Common myeloid progenitor, CD34-positive (primary cell): ENCODE results near the gene NYAP1. TPM values are rescaled to one million over a fixed set of nuclear protein-coding genes. Genes with fewer than 3 reads are reported as not detected.

Experiments
- CTCF ChIA-PET: fragments of 350-600 bp; sonication (Branson Sonifier 250); formaldehyde crosslinking; loops from one replicate; lab custom pipeline; 2021; ENCODE audit warnings: antibody characterized with exemption; lab: Charles Lee
- POLR2A ChIA-PET: fragments of 350-600 bp; sonication (Branson Sonifier 250); formaldehyde crosslinking; loops from one replicate; lab custom pipeline; 2021; ENCODE audit warnings: antibody characterized with exemption; lab: Charles Lee
- DNase-seq, 3 donors: peaks; one replicate each; pipeline versions ENCODE4 v3.0.0 to v3.0.0-alpha.2; 2013
- H3K27ac ChIP-seq, 2 experiments: 1 replicate in 1 of 2; 2 replicates in 1 of 2; pipeline ENCODE4 v1.7.0; 2013; ENCODE audit warnings: inconsistent platforms in 2 of 2, low read length in 2 of 2, mild to moderate bottlenecking in 2 of 2, low read depth in 1 of 2, moderate library complexity in 1 of 2; ENCODE audit not compliant: severe bottlenecking in 2 of 2, insufficient read depth in 1 of 2, poor library complexity in 1 of 2
- H3K27me3 ChIP-seq, 5 experiments: replicated peaks in 2 of 5; 1 replicate in 3 of 5; 2 replicates in 2 of 5; pipeline versions ENCODE4 v1.6.1 to v1.7.0; 2013; ENCODE audit warnings: low read length in 4 of 5, mild to moderate bottlenecking in 2 of 5, moderate library complexity in 2 of 5, inconsistent platforms in 1 of 5; ENCODE audit not compliant: insufficient read depth in 5 of 5, control insufficient read depth in 4 of 5
- H3K36me3 ChIP-seq, 4 experiments: 1 replicate in 2 of 4; 2 replicates in 2 of 4; pipeline versions ENCODE4 v1.6.1 to v1.7.0; 2013; ENCODE audit warnings: low read length in 3 of 4, control low read depth in 1 of 4, mild to moderate bottlenecking in 1 of 4; ENCODE audit not compliant: control insufficient read depth in 4 of 4, insufficient read depth in 4 of 4
- H3K4me1 ChIP-seq, 4 experiments: 1 replicate in 3 of 4; 2 replicates in 1 of 4; pipeline versions ENCODE4 v1.6.1 to v1.7.1; 2013; ENCODE audit warnings: low read length in 3 of 4, mild to moderate bottlenecking in 3 of 4, control low read depth in 1 of 4, inconsistent platforms in 1 of 4, moderate library complexity in 1 of 4; ENCODE audit not compliant: control insufficient read depth in 4 of 4, insufficient read depth in 4 of 4; ENCODE audit errors: control extremely low read depth in 1 of 4
- H3K4me3 ChIP-seq, 7 experiments: 1 replicate in 4 of 7; 2 replicates in 3 of 7; pipeline versions ENCODE4 v1.5.1 to v1.7.0; 2013; ENCODE audit warnings: mild to moderate bottlenecking in 7 of 7, low read length in 6 of 7, moderate library complexity in 6 of 7, inconsistent platforms in 2 of 7, low read depth in 2 of 7, control low read depth in 1 of 7; ENCODE audit not compliant: insufficient read depth in 4 of 7, control insufficient read depth in 1 of 7; ENCODE audit errors: extremely low read depth in 1 of 7
- H3K9me3 ChIP-seq, 5 experiments: 1 replicate in 4 of 5; 2 replicates in 1 of 5; pipeline versions ENCODE4 v1.6.1 to v1.7.1; 2013; ENCODE audit warnings: low read length in 4 of 5, mild to moderate bottlenecking in 2 of 5, inconsistent platforms in 1 of 5, low read depth in 1 of 5, moderate library complexity in 1 of 5; ENCODE audit not compliant: control insufficient read depth in 4 of 5, insufficient read depth in 2 of 5; ENCODE audit errors: control extremely low read depth in 1 of 5
- WGBS: methylation state at CpG from one replicate; pipeline ENCODE4 v1.1.5; 2013; ENCODE audit not compliant: insufficient coverage; 5-methylcytosine and 5-hydroxymethylcytosine counted together
- polyA plus RNA-seq: library from polyadenylated mRNA; unstranded; fragments of 120-200 nt; gene quantifications from one replicate; pipeline ENCODE4 v1.2.1, GENCODE V29; 2013

The NYAP1 gene
- polyA plus RNA-seq: 0.36 TPM

DNA sequence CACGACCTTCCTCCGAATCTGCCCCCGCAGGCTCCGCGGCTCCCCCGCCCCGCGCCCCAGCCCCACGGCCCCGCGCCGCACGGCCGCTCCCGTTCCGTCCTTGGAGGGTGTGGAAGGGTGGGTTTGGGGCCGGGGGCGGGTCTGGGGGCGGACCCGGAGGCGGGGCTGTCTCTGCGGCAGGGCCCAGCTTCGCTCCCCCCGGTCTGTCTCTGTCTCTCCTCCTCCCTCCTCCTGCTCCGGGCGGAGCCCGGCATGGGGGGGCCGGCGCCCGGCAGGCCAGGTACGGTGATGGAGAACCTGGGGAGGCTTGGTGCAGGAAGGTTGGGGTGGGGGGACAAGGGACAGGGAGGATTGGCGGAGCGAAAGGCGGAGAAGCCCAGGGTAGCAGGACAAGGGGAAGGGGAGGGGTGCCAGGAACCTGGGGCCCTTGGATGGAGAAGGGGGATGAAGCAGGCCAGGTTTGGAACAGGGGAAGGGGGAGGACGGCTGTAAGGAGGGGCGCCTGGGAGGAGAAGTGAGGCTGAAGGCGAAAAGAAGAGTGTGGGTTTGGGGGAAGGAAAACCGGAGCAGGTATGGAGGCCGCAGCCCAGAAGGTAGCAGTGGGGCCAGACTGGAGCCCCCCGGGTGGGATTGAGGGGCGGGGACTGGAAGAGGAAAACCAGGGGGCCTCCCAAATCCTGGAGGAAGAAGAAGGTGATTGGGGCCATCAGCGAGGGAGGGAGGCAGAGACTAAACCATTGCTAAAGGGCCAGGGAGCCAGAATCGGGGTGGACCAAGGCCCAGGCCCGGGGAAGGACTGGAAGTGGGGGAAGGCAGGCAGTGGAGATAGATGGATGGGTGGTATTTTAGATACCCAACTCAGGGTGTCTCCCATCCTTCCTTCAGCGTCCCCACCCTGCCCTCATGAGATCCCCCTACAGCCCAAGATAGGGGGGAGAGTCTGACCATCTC lies at the start of gene NYAP1:
Gene NYAP1 (plus strand): TSS at position 206 of the 951 bp plus-strand sequence. CDS start 1,385 bp downstream, outside the sequence.
- H3K27ac ChIP-seq: peak within 1 kb of the TSS in 1 of 2 experiments; percentile 5
- no peaks in the 10 kb centered on the region for H3K36me3 ChIP-seq
- no peaks in the 10 kb centered on the region for H3K9me3 ChIP-seq
- peaks cover 0 to 18% (median 15%) of the 10 kb centered on the region in 4 experiments for H3K4me1 ChIP-seq
- peak in 2 of 3 donors; percentile 42 to 64 for DNase-seq
- no peaks in the 10 kb centered on the region for H3K27me3 ChIP-seq
- ChIA-PET POLR2A (no interaction called here), CTCF (interaction anchor here (1.2 to 10.5 kb wide), 3 partner anchors 15 to 75 kb away, joined by 5 to 142 read pairs (median 12); partner anchors contain the start of gene SPACDR)
- 57% methylated on average over 12 of the region's 45 CpGs for WGBS
- peak within 1 kb of the TSS; percentile 18 to 76 (median 63) for H3K4me3 ChIP-seq

DNA sequence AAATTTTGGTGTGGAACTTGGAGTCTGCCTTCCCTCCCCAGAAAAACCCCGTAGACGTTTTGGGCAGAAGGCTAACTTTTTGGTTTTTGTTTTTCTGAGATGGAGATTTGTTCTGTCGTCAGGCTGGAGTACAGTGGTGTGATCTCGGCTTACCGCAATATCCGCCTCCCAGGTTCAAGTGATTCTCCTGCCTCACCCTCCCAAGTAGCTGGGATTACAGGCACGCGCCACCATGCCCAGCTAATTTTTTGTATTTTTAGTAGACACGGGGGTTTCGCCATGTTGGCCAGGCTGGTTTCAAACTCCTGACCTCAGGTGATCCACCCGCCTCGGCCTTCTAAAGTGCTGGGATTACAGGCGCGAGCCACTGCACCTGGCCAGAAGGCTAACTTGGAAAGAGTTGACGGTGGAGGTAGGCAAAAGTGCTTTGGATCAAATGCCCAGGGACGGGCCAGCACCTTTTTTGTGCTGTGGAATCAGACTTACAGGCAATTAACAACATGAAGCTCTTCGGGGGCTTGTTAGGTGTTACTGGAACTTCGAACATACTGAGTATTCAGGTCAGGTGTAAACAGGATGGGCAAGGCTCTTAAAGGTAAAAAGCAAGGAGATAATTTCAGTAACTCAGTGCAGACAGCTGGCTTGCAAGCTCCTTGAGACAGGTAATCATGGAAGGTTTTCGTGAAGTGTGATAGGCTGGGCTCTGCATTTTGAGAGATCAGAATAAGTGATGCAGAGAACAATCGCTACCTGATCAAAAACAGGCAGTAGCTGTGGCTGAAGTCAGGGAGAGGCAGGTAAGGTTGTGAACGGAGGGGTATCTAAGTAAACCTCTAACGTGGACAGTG lies 49.2 kb upstream of the NYAP1 start:
- 93% methylated on average over 16 of the region's 22 CpGs for WGBS
- H3K4me1 ChIP-seq: peaks cover 9 to 53% (median 45%) of the 10 kb centered on the region in 4 experiments

DNA sequence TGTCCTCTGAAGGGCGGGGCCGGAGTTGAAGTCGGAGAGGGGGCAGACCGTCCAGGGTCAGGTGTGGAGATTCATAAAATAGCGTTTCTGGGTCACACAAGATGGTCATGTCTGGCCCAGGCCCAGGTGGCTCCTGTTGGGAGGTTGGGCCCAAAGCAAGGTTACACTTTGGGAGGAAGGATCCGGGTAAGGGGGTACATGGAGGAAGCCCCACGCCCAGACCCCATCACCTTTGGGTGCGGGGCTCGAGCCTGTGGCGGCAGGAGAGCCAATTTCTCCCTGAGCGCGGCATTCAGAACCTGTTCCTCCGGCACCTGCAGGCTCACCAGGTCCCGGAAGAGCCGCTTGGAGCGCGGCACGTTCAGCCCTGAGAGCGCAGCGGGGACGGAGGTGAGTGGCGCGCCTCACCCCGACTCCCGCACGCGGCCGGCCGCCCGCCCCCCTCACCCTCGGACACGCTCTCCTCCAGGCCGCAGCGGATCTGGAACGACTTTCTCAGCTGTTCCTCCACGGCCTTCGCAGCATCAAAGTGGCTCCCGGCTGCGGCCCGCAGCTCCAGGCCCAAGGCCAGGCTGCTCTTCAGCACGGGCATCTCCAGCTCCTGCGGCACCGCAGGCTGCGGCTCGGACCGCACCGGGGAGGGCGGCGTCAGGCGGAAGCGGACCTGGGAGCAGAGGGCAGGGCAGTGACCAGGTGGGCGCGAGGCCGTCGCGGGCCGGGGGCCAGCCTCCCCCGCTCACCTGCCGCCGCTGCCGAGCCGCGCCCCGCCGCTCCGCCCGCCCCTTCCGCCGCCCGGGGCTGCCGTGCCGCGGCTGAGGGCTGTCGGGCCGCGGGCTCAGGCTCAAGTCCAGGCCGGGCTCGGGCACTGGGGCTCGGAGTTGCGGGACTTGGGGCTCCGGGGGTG lies 48.1 kb upstream of the NYAP1 start:
- no peaks in the 10 kb centered on the region for H3K27me3 ChIP-seq
- ChIA-PET POLR2A (interaction anchor here (0.7 to 1.1 kb wide), 4 partner anchors 8 to 44 kb away, joined by 3 to 10 read pairs (median 3); partner anchors contain the start of gene TSC22D4), CTCF (interaction anchor here (1.0 to 20.5 kb wide), 3 partner anchors 8 to 18 kb away, joined by 4 to 160 read pairs (median 8); no protein-coding TSS in a partner anchor)
- peak overlapping the region; percentile 81 to 96 (median 89) for H3K4me3 ChIP-seq
- H3K27ac ChIP-seq: peak overlapping the region; percentile 88 to 94
- peaks cover 9 to 49% (median 42%) of the 10 kb centered on the region in 4 experiments for H3K4me1 ChIP-seq
- DNase-seq: peak in 2 of 3 donors; percentile 43 to 47
- WGBS: 2% methylated on average over 64 of the region's 81 CpGs
- no peaks in the 10 kb centered on the region for H3K9me3 ChIP-seq
- peaks cover 3 to 46% (median 29%) of the 10 kb centered on the region in 4 experiments for H3K36me3 ChIP-seq

More for the DNA sequence above, 49.2 kb upstream of the NYAP1 start:
- peak overlapping the region in 6 of 7 experiments; percentile 81 to 93 (median 88) for H3K4me3 ChIP-seq
- ChIA-PET CTCF (interaction anchor here (2.4 to 20.5 kb wide), 2 partner anchors 10 to 19 kb away, joined by 8 to 160 read pairs; no protein-coding TSS in a partner anchor), POLR2A (interaction anchor here (1.1 kb wide), 1 partner anchor 9 kb away, joined by 10 read pairs; no protein-coding TSS in a partner anchor)
- no peaks in the 10 kb centered on the region for H3K9me3 ChIP-seq
- peak overlapping the region; percentile 88 to 94 for H3K27ac ChIP-seq
- H3K36me3 ChIP-seq: peaks cover 3 to 46% (median 29%) of the 10 kb centered on the region in 4 experiments
- no peak for DNase-seq
- no peaks in the 10 kb centered on the region for H3K27me3 ChIP-seq

DNA sequence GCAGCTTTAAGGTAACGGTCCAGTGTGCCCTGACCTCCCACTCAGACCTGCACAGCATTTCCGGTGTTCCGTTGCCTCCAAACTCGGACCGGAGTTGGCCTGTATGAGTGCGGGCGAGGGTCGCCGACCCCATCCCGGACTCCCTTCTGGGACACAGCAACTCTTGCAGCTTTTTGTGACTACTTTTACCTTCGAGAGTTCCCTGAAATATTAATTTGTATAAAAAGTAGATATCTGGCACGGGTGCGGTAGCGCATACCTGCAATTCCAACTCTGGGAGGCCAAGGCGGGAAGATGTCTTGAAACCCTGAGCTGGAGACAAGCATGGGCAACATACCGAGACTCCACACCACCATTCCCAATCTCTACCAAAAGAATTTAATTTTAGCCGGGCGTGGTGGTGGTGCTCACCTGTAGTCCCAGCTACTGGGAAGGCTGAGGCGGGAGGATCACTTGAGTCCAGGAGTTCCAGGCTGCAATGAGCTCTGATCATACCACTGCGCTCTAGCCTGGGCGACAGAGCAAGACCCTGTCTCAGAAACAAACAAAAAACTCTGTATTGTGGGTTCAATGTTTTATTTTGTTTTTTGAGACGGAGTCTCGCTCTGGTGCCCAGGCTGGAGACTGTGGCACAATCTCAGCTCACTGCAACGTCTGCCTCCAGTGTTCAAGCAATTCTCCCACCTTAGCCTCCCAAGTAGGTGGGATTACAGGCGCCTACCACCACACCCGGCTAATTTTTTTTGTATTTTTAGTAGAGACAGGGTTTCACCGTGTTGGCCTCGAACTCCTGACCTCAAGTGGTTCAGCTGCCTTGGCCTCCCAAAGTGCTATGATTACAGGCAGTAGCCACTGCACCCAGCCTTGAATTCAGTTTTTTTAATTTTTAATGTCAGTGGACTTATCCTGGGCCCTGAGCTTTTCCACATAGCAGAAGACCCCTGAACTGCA lies 46.3 kb upstream of the NYAP1 start:
- H3K27me3 ChIP-seq: no peaks in the 10 kb centered on the region
- H3K4me1 ChIP-seq: peaks cover 6 to 31% (median 25%) of the 10 kb centered on the region in 4 experiments
- H3K9me3 ChIP-seq: no peaks in the 10 kb centered on the region
- POLR2A ChIA-PET: interaction anchor here (0.6 to 1.0 kb wide), 4 partner anchors 8 to 28 kb away, joined by 3 to 5 read pairs (median 3); no protein-coding TSS in a partner anchor
- H3K4me3 ChIP-seq: peak overlapping the region in 1 of 7 experiments; percentile 45
- WGBS: 96% methylated on average over 20 of the region's 28 CpGs
- CTCF ChIA-PET: interaction anchor here (1.0 to 20.5 kb wide), 5 partner anchors 10 to 128 kb away, joined by 3 to 160 read pairs (median 5); no protein-coding TSS in a partner anchor
- no peak for DNase-seq
- H3K36me3 ChIP-seq: peaks cover 3 to 29% (median 24%) of the 10 kb centered on the region in 4 experiments
- peak overlapping the region in 1 of 2 experiments; percentile 94 for H3K27ac ChIP-seq

DNA sequence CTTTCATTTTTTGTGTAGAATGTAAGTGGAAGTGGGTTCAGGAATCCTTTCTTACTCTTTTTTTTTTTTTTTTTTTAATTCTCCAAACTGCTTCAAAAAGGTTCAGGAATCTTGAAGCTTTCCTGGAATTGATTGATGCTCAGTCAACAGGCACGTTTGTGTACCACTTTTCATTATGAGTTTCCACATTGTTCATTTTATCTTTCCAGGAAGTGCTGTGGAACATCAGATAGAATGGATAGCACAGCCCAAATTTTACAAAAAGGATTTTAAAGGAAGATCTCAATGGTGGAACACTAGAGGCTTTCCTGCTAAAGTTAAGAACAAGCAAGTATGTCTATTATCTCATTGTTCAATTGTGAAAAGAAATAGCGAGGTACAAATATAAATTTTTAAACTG lies 45.6 kb upstream of the NYAP1 start:
- WGBS: 22% methylated on average over 1 of the region's 2 CpGs
- CTCF ChIA-PET: interaction anchor here (1.1 to 20.5 kb wide), 4 partner anchors 9 to 127 kb away, joined by 3 to 160 read pairs (median 6); no protein-coding TSS in a partner anchor

More for the DNA sequence above, 45.6 kb upstream of the NYAP1 start:
- DNase-seq: no peak
- Histone ChIP-seq H3K4me3 (no peak overlapping the region), H3K36me3 (peaks cover 3 to 21% (median 17%) of the 10 kb centered on the region in 4 experiments), H3K27me3 (no peaks in the 10 kb centered on the region), H3K27ac (no peak overlapping the region), H3K4me1 (peaks cover 6 to 30% (median 20%) of the 10 kb centered on the region in 4 experiments), H3K9me3 (no peaks in the 10 kb centered on the region)
- POLR2A ChIA-PET: no interaction called here
